ENCODE data around the gene PHLDA2.

PHLDA2 gene

DNA sequence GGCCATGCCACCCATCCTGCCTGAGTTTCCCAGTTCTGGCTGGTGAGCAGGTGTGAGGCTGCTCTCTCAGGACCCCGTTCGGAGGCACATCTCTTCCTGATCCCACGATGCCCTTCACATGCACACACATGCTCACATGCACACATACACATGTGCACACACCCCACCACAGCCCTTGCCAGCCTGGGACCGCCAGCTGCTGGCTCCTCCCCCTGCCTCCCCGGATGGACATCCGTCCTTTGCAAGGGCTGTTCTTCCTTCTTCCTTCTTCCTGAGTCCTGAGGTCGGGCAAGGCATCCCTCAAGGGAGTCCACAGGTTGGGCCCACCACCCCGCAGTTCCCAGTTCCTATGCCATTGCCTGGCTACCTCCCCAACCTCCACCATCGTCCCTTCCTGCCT lies 33.2 kb downstream of the PHLDA2 start:
- Histone ChIP-seq H3K79me2 (ENCODE audit: low read length) (no peaks in the 10 kb centered on the region), H2AFZ (ENCODE audit: low read length) (no peak overlapping the region), H4K20me1 (ENCODE audit: insufficient read depth, low read length) (no peaks in the 10 kb centered on the region), H3F3A (ENCODE audit: insufficient read depth, low read length) (0 out of 2 replicates have a peak, but pooled peaks cover under 1% of the 10 kb centered on the region), H3K27me3 (replicated peaks; ENCODE audit: insufficient read depth, low read length) (no peaks in the 10 kb centered on the region), H3K9ac (ENCODE audit: low read length) (no peak overlapping the region), H3K4me1 (ENCODE audit: low read length) (peaks cover 17% of the 10 kb centered on the region), H3K36me3 (replicated peaks; ENCODE audit: insufficient read depth, low read length) (no peaks in the 10 kb centered on the region), H3K27ac (ENCODE audit: low read length) (no peak overlapping the region), H3K9me3 (replicated peaks; ENCODE audit: insufficient read depth, low read length) (no peaks in the 10 kb centered on the region), H3K4me3 (ENCODE audit: low read length) (no peak overlapping the region), H3K9me2 (replicated peaks; ENCODE audit: insufficient read depth, low read length) (no peaks in the 10 kb centered on the region), H3K4me2 (ENCODE audit: low read depth, low read length) (no peak overlapping the region)
- DNase-seq = no peak
- TF ChIP-seq, protein P1, sequence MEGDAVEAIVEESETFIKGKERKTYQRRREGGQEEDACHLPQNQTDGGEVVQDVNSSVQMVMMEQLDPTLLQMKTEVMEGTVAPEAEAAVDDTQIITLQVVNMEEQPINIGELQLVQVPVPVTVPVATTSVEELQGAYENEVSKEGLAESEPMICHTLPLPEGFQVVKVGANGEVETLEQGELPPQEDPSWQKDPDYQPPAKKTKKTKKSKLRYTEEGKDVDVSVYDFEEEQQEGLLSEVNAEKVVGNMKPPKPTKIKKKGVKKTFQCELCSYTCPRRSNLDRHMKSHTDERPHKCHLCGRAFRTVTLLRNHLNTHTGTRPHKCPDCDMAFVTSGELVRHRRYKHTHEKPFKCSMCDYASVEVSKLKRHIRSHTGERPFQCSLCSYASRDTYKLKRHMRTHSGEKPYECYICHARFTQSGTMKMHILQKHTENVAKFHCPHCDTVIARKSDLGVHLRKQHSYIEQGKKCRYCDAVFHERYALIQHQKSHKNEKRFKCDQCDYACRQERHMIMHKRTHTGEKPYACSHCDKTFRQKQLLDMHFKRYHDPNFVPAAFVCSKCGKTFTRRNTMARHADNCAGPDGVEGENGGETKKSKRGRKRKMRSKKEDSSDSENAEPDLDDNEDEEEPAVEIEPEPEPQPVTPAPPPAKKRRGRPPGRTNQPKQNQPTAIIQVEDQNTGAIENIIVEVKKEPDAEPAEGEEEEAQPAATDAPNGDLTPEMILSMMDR (IDR thresholded peaks at IDR 0.05; ENCODE audit: low read length) = no peak
- TF ChIP-seq EZH2phosphoT487 (IDR thresholded peaks at IDR 0.05; ENCODE audit: low read length) (no peak), EZH2 (optimal IDR thresholded peaks at IDR 0.05; ENCODE audit: low read depth, low read length) (no peak)

DNA sequence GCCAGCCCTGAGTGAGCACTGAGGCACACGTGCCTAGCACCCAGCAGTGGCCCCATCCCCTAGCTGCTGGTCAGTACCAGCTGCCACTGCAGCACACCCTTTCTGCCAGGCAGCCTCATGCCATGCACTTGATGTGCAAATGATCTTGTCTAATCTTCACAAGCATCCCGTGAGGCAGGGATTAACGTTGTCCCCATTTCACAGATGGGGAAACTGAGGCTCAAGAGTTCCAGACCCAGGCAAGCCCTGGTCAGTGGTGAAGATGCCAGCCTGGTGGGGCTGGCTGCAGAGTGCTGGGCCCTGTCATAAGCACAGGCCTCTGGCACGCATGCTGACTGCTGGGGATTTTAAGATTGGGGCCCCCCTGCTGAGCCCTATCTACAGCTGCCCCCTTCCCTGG lies 35.3 kb downstream of the PHLDA2 start:
- Histone ChIP-seq H3K27me3 (replicated peaks; ENCODE audit: insufficient read depth, low read length) (no peaks in the 10 kb centered on the region), H3K9me2 (replicated peaks; ENCODE audit: insufficient read depth, low read length) (no peaks in the 10 kb centered on the region), H2AFZ (ENCODE audit: low read length) (no peak overlapping the region), H3F3A (ENCODE audit: insufficient read depth, low read length) (no peaks in the 10 kb centered on the region), H3K27ac (ENCODE audit: low read length) (no peak overlapping the region), H3K36me3 (replicated peaks; ENCODE audit: insufficient read depth, low read length) (no peaks in the 10 kb centered on the region), H4K20me1 (ENCODE audit: insufficient read depth, low read length) (no peaks in the 10 kb centered on the region), H3K4me1 (ENCODE audit: low read length) (peaks cover 14% of the 10 kb centered on the region), H3K79me2 (ENCODE audit: low read length) (no peaks in the 10 kb centered on the region), H3K9ac (ENCODE audit: low read length) (no peak overlapping the region), H3K4me3 (ENCODE audit: low read length) (no peak overlapping the region), H3K9me3 (replicated peaks; ENCODE audit: insufficient read depth, low read length) (no peaks in the 10 kb centered on the region), H3K4me2 (ENCODE audit: low read depth, low read length) (no peak overlapping the region)
- DNase-seq = no peak
- TF ChIP-seq, protein P1 (IDR thresholded peaks at IDR 0.05; ENCODE audit: low read length) = no peak
- TF ChIP-seq EZH2 (optimal IDR thresholded peaks at IDR 0.05; ENCODE audit: low read depth, low read length) (no peak), EZH2phosphoT487 (IDR thresholded peaks at IDR 0.05; ENCODE audit: low read length) (no peak)

DNA sequence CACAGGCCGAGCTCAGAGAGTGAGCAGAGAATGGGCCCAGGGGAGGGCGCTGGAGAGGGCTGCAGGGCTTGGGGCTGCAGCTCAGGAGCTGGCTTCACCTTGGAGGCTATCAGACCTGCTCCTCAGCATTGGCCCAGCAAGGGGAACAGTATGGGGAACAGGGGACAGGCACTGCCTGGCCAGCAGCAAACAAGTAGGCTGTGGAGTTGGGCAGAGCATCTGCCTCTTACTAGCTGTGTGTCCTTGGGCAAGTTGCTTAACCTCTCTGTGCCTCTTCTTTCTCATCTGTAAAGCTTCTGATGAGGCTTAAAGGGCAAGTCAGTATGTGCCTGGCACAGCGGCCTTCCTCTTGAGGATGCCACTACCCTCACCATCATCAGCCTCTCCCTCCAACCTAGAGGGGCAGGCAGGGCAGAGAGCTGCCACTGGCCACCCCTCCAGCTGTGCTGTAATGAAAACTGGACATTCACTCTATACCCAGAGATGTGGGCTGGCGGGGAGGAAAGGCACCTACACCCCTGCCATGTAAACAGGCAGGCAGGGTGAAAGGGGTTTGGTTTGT lies 36.2 kb downstream of the PHLDA2 start:
- no peaks in the 10 kb centered on the region for H3F3A ChIP-seq (ENCODE audit: insufficient read depth, low read length)
- no peak for TF ChIP-seq EZH2 (optimal IDR thresholded peaks at IDR 0.05; ENCODE audit: low read depth, low read length)
- no peak for TF ChIP-seq EZH2phosphoT487 (IDR thresholded peaks at IDR 0.05; ENCODE audit: low read length)
- TF ChIP-seq, protein P1 (IDR thresholded peaks at IDR 0.05; ENCODE audit: low read length) = peak; percentile 42
- H4K20me1 ChIP-seq (ENCODE audit: insufficient read depth, low read length) = no peaks in the 10 kb centered on the region
- peaks cover 5% of the 10 kb centered on the region; the same call in 1 of the 2 replicates for H3K4me1 ChIP-seq (ENCODE audit: low read length)
- H3K9me3 ChIP-seq (replicated peaks; ENCODE audit: insufficient read depth, low read length) = no peaks in the 10 kb centered on the region
- no peaks in the 10 kb centered on the region for H3K27me3 ChIP-seq (replicated peaks; ENCODE audit: insufficient read depth, low read length)
- H3K9me2 ChIP-seq (replicated peaks; ENCODE audit: insufficient read depth, low read length) = no peaks in the 10 kb centered on the region
- peak overlapping the region; percentile 8; the same call in 1 of the 2 replicates for H3K27ac ChIP-seq (ENCODE audit: low read length)
- DNase-seq = peak; percentile 37
- H3K36me3 ChIP-seq (replicated peaks; ENCODE audit: insufficient read depth, low read length) = no peaks in the 10 kb centered on the region
- H3K9ac ChIP-seq (ENCODE audit: low read length) = peak overlapping the region; percentile 34
- H3K79me2 ChIP-seq (ENCODE audit: low read length) = no peaks in the 10 kb centered on the region
- H3K4me2 ChIP-seq (ENCODE audit: low read depth, low read length) = peak overlapping the region; percentile 94; the same call in 1 of the 2 replicates
- peak overlapping the region; percentile 77; the same call in 1 of the 2 replicates for H2AFZ ChIP-seq (ENCODE audit: low read length)
- peak overlapping the region; percentile 49 for H3K4me3 ChIP-seq (ENCODE audit: low read length)

Data from MM.1S (cell line).